ENCODE data around the gene SYNE2. TPM values are rescaled to one million over a fixed set of nuclear protein-coding genes. Genes with fewer than 3 reads are reported as not detected.

Gene SYNE2
- total RNA-seq, 2 experiments from 2014 or later = 150 to 212 TPM

DNA sequence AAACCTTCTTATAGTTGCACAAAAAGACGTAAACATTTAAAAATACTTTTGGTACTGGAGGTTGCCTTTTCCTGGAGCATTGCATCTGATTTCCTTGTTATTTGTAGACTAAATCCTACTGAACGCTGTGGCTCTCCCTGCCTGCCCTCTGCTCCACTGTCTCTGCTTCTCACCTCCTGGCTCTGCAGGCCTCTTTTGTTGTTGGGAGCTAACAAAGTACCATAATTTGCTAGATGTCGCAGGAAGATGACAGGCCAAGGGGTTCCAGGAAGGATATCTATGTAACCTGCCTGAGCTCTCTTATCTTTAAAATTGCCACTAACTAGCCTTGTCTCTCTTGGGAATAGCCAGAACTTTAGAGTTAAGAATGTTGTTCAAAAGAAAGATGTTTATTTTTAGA is 21.4 kb downstream of the SYNE2 start:
- intact Hi-C loops (cut with micrococcal nuclease; ENCODE audit: unreplicated experiment) = no loop called here
- Histone ChIP-seq H3K36me3 (ENCODE audit: insufficient read depth, low read length) (peaks cover 16% of the 10 kb centered on the region), H3K4me3 (ENCODE audit: low read depth, low read length, poor library complexity, severe bottlenecking) (no peak overlapping the region), H3K9me3 (ENCODE audit: low read length) (no peaks in the 10 kb centered on the region), H3K4me1 (ENCODE audit: insufficient read depth, low read length, poor library complexity, severe bottlenecking) (peaks cover 51% of the 10 kb centered on the region), H3K9me2 (ENCODE audit: insufficient read depth, low read length) (no peaks in the 10 kb centered on the region), H3K4me2 (ENCODE audit: low read length) (peak overlapping the region; percentile 37; the same call in 1 of the 2 replicates), H3K27ac (ENCODE audit: low read depth, low read length, poor library complexity, severe bottlenecking) (no peak overlapping the region), H4K20me1 (ENCODE audit: insufficient read depth, low read length) (no peaks in the 10 kb centered on the region), H3K79me2 (ENCODE audit: insufficient read depth, low read depth, low read length) (peaks cover 76% of the 10 kb centered on the region), H2AFZ (ENCODE audit: low read length) (peak overlapping the region; percentile 39; the same call in 1 of the 2 replicates)
- no peak for DNase-seq (ENCODE audit: low spot score)
- TF ChIP-seq EZH2phosphoT487 (IDR thresholded peaks at IDR 0.05; ENCODE audit: borderline replicate concordance, low read depth, low read length) = no peak
- TF ChIP-seq, protein P1, sequence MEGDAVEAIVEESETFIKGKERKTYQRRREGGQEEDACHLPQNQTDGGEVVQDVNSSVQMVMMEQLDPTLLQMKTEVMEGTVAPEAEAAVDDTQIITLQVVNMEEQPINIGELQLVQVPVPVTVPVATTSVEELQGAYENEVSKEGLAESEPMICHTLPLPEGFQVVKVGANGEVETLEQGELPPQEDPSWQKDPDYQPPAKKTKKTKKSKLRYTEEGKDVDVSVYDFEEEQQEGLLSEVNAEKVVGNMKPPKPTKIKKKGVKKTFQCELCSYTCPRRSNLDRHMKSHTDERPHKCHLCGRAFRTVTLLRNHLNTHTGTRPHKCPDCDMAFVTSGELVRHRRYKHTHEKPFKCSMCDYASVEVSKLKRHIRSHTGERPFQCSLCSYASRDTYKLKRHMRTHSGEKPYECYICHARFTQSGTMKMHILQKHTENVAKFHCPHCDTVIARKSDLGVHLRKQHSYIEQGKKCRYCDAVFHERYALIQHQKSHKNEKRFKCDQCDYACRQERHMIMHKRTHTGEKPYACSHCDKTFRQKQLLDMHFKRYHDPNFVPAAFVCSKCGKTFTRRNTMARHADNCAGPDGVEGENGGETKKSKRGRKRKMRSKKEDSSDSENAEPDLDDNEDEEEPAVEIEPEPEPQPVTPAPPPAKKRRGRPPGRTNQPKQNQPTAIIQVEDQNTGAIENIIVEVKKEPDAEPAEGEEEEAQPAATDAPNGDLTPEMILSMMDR (conservative IDR thresholded peaks at IDR 0.05; ENCODE audit: low read length) = no peak
- POLR2A ChIA-PET = interaction anchor here (1.2 to 1.7 kb wide), 3 partner anchors 18 to 148 kb away, joined by 3 to 4 read pairs (median 3); no protein-coding TSS in a partner anchor
- CTCF ChIA-PET (ENCODE audit: unreplicated experiment) = no interaction called here
- BruUV-seq (replicated peaks) = no TSS peak

DNA sequence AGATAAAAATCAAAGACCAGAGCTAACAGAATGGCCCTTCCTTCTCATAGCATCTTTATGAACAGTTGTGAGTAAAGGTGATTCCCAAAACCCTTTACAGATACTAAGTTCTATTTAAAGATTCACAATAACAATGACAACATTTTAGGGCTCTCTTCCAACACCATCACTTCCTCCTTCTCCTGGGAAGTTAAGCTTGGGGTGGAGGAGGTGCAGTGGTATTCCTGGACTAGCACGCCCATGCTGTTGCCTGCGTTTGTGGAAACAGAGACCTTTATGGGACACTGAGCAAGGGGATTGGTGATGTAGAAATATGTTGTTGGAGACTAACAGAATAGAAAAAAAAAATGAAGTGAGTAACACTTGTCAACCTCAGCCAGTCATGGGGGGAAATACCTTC is 22.5 kb downstream of the SYNE2 start:
- CTCF ChIA-PET (ENCODE audit: unreplicated experiment) = no interaction called here
- no peak overlapping the region for H3K4me2 ChIP-seq (ENCODE audit: low read length)
- TF ChIP-seq EZH2phosphoT487 (IDR thresholded peaks at IDR 0.05; ENCODE audit: borderline replicate concordance, low read depth, low read length) = no peak
- TF ChIP-seq, protein P1 (conservative IDR thresholded peaks at IDR 0.05; ENCODE audit: low read length) = no peak
- BruUV-seq (replicated peaks) = no TSS peak
- H3K79me2 ChIP-seq (ENCODE audit: insufficient read depth, low read depth, low read length) = peaks cover 85% of the 10 kb centered on the region
- DNase-seq (ENCODE audit: low spot score) = no peak
- H3K9me2 ChIP-seq (ENCODE audit: insufficient read depth, low read length) = no peaks in the 10 kb centered on the region
- POLR2A ChIA-PET = interaction anchor here (0.6 to 1.5 kb wide), 5 partner anchors 10 to 149 kb away, joined by 3 to 5 read pairs (median 3); no protein-coding TSS in a partner anchor
- peaks cover 16% of the 10 kb centered on the region for H3K36me3 ChIP-seq (ENCODE audit: insufficient read depth, low read length)
- no peak overlapping the region for H2AFZ ChIP-seq (ENCODE audit: low read length)
- H3K9me3 ChIP-seq (ENCODE audit: low read length) = no peaks in the 10 kb centered on the region
- intact Hi-C loops (cut with micrococcal nuclease; ENCODE audit: unreplicated experiment) = no loop called here
- H3K4me1 ChIP-seq (ENCODE audit: insufficient read depth, low read length, poor library complexity, severe bottlenecking) = peaks cover 42% of the 10 kb centered on the region
- no peak overlapping the region for H3K4me3 ChIP-seq (ENCODE audit: low read depth, low read length, poor library complexity, severe bottlenecking)
- no peaks in the 10 kb centered on the region for H4K20me1 ChIP-seq (ENCODE audit: insufficient read depth, low read length)
- H3K27ac ChIP-seq (ENCODE audit: low read depth, low read length, poor library complexity, severe bottlenecking) = no peak overlapping the region

DNA sequence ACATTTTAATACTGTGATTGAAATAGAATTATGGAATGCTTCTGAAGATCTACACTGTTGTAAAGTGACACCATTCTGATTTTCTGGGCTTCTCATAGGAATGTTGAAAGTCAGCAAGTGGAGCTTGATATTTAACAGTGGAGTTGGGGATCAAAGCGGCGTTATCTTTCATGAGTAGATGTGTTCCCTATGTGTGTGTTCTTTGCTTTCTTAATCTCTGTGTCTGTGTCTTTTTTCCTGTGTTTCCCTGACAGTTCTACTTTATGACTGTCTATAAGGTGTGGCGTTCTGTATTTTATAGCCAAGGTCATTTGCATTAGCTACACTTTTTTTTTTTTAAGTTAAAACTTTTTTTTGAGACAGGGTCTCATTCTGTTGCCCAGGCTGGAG is 24.7 kb downstream of the SYNE2 start:
- no peak for DNase-seq (ENCODE audit: low spot score)
- ChIA-PET POLR2A (interaction anchor here (1.1 to 1.4 kb wide), 2 partner anchors 11 to 31 kb away, joined by 3 read pairs; no protein-coding TSS in a partner anchor), CTCF (ENCODE audit: unreplicated experiment) (no interaction called here)
- BruUV-seq (replicated peaks) = no TSS peak
- Histone ChIP-seq H3K27ac (ENCODE audit: low read depth, low read length, poor library complexity, severe bottlenecking) (no peak overlapping the region), H3K4me2 (ENCODE audit: low read length) (no peak overlapping the region), H3K4me1 (ENCODE audit: insufficient read depth, low read length, poor library complexity, severe bottlenecking) (peaks cover 23% of the 10 kb centered on the region), H4K20me1 (ENCODE audit: insufficient read depth, low read length) (no peaks in the 10 kb centered on the region), H3K9me3 (ENCODE audit: low read length) (no peaks in the 10 kb centered on the region), H3K9me2 (ENCODE audit: insufficient read depth, low read length) (no peaks in the 10 kb centered on the region), H3K4me3 (ENCODE audit: low read depth, low read length, poor library complexity, severe bottlenecking) (no peak overlapping the region), H3K79me2 (ENCODE audit: insufficient read depth, low read depth, low read length) (peaks cover 86% of the 10 kb centered on the region), H3K36me3 (ENCODE audit: insufficient read depth, low read length) (peaks cover 24% of the 10 kb centered on the region), H2AFZ (ENCODE audit: low read length) (no peak overlapping the region)
- intact Hi-C loops (cut with micrococcal nuclease; ENCODE audit: unreplicated experiment) = no loop called here
- TF ChIP-seq, protein P1 (conservative IDR thresholded peaks at IDR 0.05; ENCODE audit: low read length) = no peak
